Left lung (tissue), 10 donors: ENCODE data around the gene PUS10. TPM values are rescaled to one million over a fixed set of nuclear protein-coding genes. Genes with fewer than 3 reads are reported as not detected.
A peak's percentile ranks its signal among the peaks of the same experiment; 100 is the strongest.

Experiments
- ATAC-seq: fragments of 200-7000 bp; cut with Tn5 transposase; one replicate; pipeline ENCODE4 v1.9.1; 2020; ENCODE audit warnings: moderate library complexity
- DNase-seq, 4 donors: peaks; one replicate each; pipeline ENCODE4 v3.0.0-alpha.2; 2013 to 2020
- H3K27ac ChIP-seq, 2 donors: fragments of 200-600 bp; sonication (generic) in 1 of 2; one replicate each; pipeline versions ENCODE4 v1.5.0 to v1.8.0; 2020 to 2021
- H3K27me3 ChIP-seq, 2 donors: fragments of 200-600 bp; sonication (generic) in 1 of 2; one replicate each; pipeline versions ENCODE4 v1.5.0 to v1.8.0; 2020 to 2021
- H3K36me3 ChIP-seq, 2 donors: fragments of 200-600 bp; sonication (generic) in 1 of 2; one replicate each; pipeline versions ENCODE4 v1.5.0 to v1.8.0; 2020 to 2021
- H3K4me1 ChIP-seq, 2 donors: fragments of 200-600 bp; one replicate each; pipeline ENCODE4 v1.8.0; 2021
- H3K4me3 ChIP-seq, 2 donors: fragments of 200-600 bp; sonication (generic) in 1 of 2; one replicate each; pipeline versions ENCODE4 v1.5.0 to v1.8.0; 2020 to 2021; ENCODE audit warnings: mild to moderate bottlenecking in 1 of 2
- H3K9me3 ChIP-seq, 2 donors: fragments of 200-600 bp; sonication (generic) in 1 of 2; one replicate each; pipeline versions ENCODE4 v1.5.0 to v1.8.0; 2020 to 2021
- intact Hi-C, 2 donors: fragments of 100-400 bp; cut with DNase I; formaldehyde crosslinking; loops; one replicate each; pipeline versions ENCODE4 v1.11.2 to v1.14.2; 2022
- polyA plus RNA-seq, 6 donors: library from polyadenylated mRNA; unstranded; fragments of 120-200 nt; gene quantifications; one replicate each; pipeline ENCODE4 v1.2.1, GENCODE V29; 2013; ENCODE audit not compliant: insufficient read length in 6 of 6
- total RNA-seq, 2 donors: library from RNA; stranded (reverse); fragmentation: NEBNext Ultra II Directional; extraction: Animal tissue kit (Norgen Biotek cat#: 25700); gene quantifications; one replicate each; pipeline ENCODE4 v1.2.1, GENCODE V29; 2021
- TF ChIP-seq, protein P1 (sequence below), 2 donors: fragments of 200-600 bp; sonication (generic) in 1 of 2; IDR thresholded peaks; one replicate each; pipeline versions ENCODE4 v1.5.0 to v1.8.0; 2021; ENCODE audit warnings: antibody characterized with exemption in 2 of 2
- donor health status: DM: no; HTN: yes; CAD: no.
- donor health status: DM: no; HTN: no; CAD: no.

Gene PUS10
- total and polyA plus RNA-seq, 8 donors: 8.6 to 16.1 (median 12.2) TPM

DNA sequence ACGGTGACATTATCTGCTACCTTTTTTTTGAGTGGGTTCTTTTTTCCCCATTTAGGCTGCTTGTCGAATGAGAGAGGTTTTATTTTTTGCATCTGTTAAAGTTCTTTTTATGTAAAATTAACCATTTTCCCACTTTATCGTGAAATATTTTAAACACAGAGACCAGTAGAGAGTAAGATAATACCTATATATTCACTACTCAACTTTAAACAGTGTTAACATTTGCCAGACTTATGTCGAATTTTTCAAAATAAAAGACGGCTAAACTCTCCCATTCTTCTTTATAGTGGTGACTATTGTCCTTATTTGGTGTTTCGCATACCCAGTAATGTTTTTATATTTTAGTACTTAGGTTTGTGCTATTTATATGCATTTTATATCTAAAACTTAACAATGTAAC is 743 bp upstream of the PUS10 start:
- H3K27me3 ChIP-seq: no peaks in the 10 kb centered on the region
- H3K4me3 ChIP-seq: peak overlapping the region; percentile 95 to 97
- DNase-seq (no peak), ATAC-seq (no peak)
- H3K27ac ChIP-seq: peak overlapping the region; percentile 87 to 92
- TF ChIP-seq, protein P1, sequence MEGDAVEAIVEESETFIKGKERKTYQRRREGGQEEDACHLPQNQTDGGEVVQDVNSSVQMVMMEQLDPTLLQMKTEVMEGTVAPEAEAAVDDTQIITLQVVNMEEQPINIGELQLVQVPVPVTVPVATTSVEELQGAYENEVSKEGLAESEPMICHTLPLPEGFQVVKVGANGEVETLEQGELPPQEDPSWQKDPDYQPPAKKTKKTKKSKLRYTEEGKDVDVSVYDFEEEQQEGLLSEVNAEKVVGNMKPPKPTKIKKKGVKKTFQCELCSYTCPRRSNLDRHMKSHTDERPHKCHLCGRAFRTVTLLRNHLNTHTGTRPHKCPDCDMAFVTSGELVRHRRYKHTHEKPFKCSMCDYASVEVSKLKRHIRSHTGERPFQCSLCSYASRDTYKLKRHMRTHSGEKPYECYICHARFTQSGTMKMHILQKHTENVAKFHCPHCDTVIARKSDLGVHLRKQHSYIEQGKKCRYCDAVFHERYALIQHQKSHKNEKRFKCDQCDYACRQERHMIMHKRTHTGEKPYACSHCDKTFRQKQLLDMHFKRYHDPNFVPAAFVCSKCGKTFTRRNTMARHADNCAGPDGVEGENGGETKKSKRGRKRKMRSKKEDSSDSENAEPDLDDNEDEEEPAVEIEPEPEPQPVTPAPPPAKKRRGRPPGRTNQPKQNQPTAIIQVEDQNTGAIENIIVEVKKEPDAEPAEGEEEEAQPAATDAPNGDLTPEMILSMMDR (IDR thresholded peaks at IDR 0.05): no peak
- intact Hi-C loops: no loop called here
- peaks cover 0 to 21% of the 10 kb centered on the region in 2 donors for H3K36me3 ChIP-seq
- peaks cover 0 to 57% of the 10 kb centered on the region in 2 donors for H3K4me1 ChIP-seq
- H3K9me3 ChIP-seq: no peaks in the 10 kb centered on the region

DNA sequence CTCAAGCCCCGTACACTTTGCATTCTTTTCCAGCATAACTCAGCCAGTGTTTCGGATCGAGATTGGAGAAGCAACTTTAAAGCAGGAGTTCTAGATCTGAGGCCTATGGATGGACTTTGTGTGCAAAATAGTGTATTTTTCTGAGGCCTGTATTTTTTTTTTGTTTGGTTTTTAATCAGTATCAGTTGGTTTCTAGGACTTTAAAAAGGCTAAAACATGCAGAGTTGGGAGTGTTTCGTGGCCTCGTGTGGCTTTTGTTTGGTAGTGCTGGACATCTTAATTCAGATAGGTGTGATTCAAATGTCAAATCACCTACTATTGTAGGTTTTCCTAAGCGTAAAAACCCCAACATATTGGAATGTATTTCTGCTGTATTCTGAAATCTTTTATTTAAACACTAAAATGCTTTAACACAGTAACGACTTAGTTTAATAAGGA is 282 bp upstream of the PUS10 start:
- DNase-seq (peak in 1 of 4 donors; percentile 15), ATAC-seq (peak; percentile 1)
- Histone ChIP-seq H3K9me3 (no peaks in the 10 kb centered on the region), H3K27me3 (no peaks in the 10 kb centered on the region), H3K36me3 (peaks cover 0 to 21% of the 10 kb centered on the region in 2 donors), H3K27ac (peak overlapping the region; percentile 87 to 92), H3K4me3 (peak overlapping the region; percentile 95 to 97), H3K4me1 (peaks cover 0 to 61% of the 10 kb centered on the region in 2 donors)
- intact Hi-C loops: no loop called here
- TF ChIP-seq, protein P1 (IDR thresholded peaks at IDR 0.05): no peak

DNA sequence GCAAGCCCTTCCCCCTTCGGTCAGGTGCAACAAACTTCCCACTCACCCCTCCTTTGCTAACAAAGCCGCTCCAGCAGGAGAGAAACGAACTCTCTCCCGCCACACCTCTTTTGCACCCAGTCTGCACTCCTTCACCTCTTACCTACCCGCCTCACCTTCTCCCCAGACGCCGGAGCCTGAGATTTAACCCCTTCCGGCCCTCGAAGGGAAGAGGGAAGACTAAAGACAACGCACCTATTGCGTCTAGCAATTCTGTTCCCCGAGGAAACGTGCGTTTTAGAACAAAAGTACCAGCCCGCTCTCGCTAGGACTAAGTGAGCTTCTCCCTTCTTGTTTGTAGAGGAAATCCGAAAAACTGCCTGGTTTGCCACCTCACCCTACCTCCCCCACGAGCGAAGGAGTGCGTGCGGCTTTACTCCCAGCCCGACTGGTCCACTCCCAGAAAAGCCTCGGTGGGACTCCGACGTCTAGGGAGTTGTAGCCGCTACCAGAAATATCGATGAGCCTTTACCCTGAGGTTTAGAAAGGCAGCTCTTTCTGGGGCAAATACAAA is 976 bp downstream of the PUS10 start:
- ATAC-seq: peak; percentile 83
- Histone ChIP-seq H3K9me3 (no peaks in the 10 kb centered on the region), H3K27me3 (no peaks in the 10 kb centered on the region), H3K36me3 (peaks cover 0 to 12% of the 10 kb centered on the region in 2 donors), H3K4me3 (peak overlapping the region; percentile 95 to 97), H3K27ac (peak overlapping the region; percentile 87 to 92), H3K4me1 (peaks cover 2 to 72% of the 10 kb centered on the region in 2 donors)
- TF ChIP-seq, protein P1 (IDR thresholded peaks at IDR 0.05): no peak
- peak; percentile 77 to 88 (median 82) for DNase-seq
- intact Hi-C loops: no loop called here

DNA sequence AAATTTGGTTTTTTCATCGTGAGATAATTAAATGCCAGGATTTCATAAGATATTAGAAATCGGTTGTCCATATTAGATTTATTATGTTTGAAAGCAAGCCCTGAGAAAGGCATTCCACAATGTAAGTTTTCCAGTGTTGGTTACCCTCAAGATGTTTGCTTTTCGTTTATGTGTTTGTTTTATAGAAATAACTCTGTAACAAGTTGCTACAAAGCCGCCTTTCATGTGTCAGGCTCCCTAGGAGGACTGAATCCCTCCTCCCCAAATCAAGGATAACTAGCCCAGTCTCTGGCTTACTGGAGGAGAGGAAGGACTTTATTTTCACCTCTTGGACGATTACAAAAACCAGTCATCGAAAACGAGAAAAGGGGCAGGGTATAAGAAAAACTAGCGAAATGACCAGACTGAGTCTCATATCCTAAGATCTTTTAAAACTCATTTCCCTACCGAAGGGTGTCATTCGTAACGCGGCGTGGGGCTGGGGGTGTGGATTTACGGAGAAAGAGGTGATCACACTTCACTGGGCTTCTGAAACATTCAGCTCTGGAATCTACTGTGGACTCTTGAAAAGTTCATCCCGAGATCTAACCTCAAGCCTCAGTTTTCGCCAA is 1.6 kb downstream of the PUS10 start:
- TF ChIP-seq, protein P1 (IDR thresholded peaks at IDR 0.05): no peak
- Histone ChIP-seq H3K9me3 (no peaks in the 10 kb centered on the region), H3K36me3 (peaks cover 0 to 7% of the 10 kb centered on the region in 2 donors), H3K27ac (peak overlapping the region; percentile 87 to 92), H3K4me1 (peaks cover 6 to 75% of the 10 kb centered on the region in 2 donors), H3K27me3 (no peaks in the 10 kb centered on the region), H3K4me3 (peak overlapping the region; percentile 95 to 97)
- intact Hi-C loops: no loop called here
- DNase-seq (peak in 1 of 4 donors; percentile 28), ATAC-seq (peak; percentile 4)

DNA sequence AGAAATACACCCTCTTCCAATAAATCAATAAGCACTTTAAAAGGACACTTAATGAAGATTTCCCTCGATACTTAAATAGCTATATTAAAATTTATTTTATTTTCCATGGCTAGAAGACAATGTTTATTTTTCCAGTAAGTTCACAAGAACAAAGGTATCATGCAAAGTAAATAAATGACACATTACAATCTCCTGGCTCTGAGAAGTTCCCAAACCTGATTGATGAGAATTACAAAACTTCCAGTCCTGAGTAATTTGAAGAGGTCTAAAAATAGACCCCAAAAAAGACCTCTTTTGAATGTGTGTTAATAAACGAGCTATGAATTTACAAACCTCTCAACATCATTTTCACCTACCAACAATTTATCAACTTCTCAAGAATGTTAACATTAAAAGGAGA is 2.1 kb downstream of the PUS10 start:
- Histone ChIP-seq H3K27me3 (no peaks in the 10 kb centered on the region), H3K9me3 (no peaks in the 10 kb centered on the region), H3K4me1 (peaks cover 6 to 77% of the 10 kb centered on the region in 2 donors), H3K27ac (peak overlapping the region; percentile 87 to 92), H3K36me3 (peaks cover 0 to 2% of the 10 kb centered on the region in 2 donors), H3K4me3 (peak overlapping the region in 1 of 2 donors; percentile 97)
- DNase-seq (peak in 1 of 4 donors; percentile 48), ATAC-seq (peak; percentile 1)
- intact Hi-C loops: no loop called here
- TF ChIP-seq, protein P1 (IDR thresholded peaks at IDR 0.05): no peak
